ENCODE results near the gene KIF1C. TPM values are rescaled to one million over a fixed set of nuclear protein-coding genes. Genes with fewer than 3 reads are reported as not detected.

Gene KIF1C
- total RNA-seq, 1 experiment from 2014 or later: 85.6 TPM

DNA sequence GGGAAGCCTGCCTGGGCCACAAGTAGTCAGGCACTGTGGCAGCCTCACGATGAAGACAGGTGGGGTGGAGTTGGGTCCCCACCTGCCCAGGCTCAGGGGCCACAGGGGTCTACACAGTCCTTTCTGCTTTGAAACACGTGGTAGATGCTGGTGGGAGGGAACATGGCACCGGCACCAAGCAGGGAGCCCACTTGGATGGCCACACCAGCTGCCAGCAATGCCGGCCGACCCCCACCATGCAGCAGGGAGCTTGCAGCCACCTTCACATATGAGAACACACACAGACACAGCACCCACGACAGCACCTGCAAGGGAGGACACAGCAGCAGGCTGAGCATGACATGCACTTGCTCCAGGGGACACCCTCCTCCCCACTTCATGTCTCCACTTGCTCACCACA, 35.1 kb downstream of the KIF1C start:
- Histone ChIP-seq H2BK15ac (ENCODE audit: low read depth, low read length) (no peak overlapping the region), H3K4me2 (ENCODE audit: insufficient read depth, insufficient read length, low read length) (no peak overlapping the region), H3K23ac (ENCODE audit: insufficient read length, low read depth, low read length) (no peak overlapping the region), H2BK120ac (ENCODE audit: low read depth, low read length, poor library complexity, severe bottlenecking) (no peak overlapping the region), H3K27ac (ENCODE audit: insufficient read length, low read depth, low read length) (no peak overlapping the region), H3K23me2 (ENCODE audit: insufficient read length, low read depth, low read length, poor library complexity, severe bottlenecking) (no peaks in the 10 kb centered on the region), H3K14ac (ENCODE audit: insufficient read depth, low read length) (no peak overlapping the region), H2BK5ac (ENCODE audit: insufficient read length, low read length) (no peak overlapping the region), H3K4me1 (ENCODE audit: insufficient read depth, low read length) (no peaks in the 10 kb centered on the region), H4K5ac (ENCODE audit: insufficient read length, low read depth, low read length) (no peak overlapping the region), H4K8ac (replicated peaks; ENCODE audit: insufficient read length, low read depth, low read length) (no peak overlapping the region), H2BK20ac (ENCODE audit: low read depth, low read length, poor library complexity, severe bottlenecking) (no peak overlapping the region), H3T11ph (ENCODE audit: low read length) (no peak overlapping the region), H2AK5ac (ENCODE audit: insufficient read length, low read length) (no peak overlapping the region), H3K9ac (ENCODE audit: extremely low read depth, insufficient read length, low read length) (no peak overlapping the region), H3K27me3 (ENCODE audit: insufficient read depth, low read length) (peaks cover 2% of the 10 kb centered on the region; the same call in 1 of the 2 replicates), H3K79me1 (ENCODE audit: insufficient read depth, low read depth, low read length, poor library complexity, severe bottlenecking) (no peaks in the 10 kb centered on the region), H2AFZ (ENCODE audit: low read length) (no peak overlapping the region), H3K79me2 (ENCODE audit: insufficient read depth, low read length) (no peaks in the 10 kb centered on the region), H4K91ac (ENCODE audit: insufficient read length, low read depth, low read length) (no peak overlapping the region), H2BK12ac (ENCODE audit: insufficient read length, low read depth, low read length) (no peak overlapping the region), H3K9me3 (ENCODE audit: control insufficient read depth, low read depth, low read length) (no peaks in the 10 kb centered on the region), H3K18ac (ENCODE audit: insufficient read length, low read depth, low read length) (no peak overlapping the region), H3K4ac (ENCODE audit: low read depth, low read length) (no peak overlapping the region), H3K56ac (ENCODE audit: insufficient read length, low read depth, low read length) (no peak overlapping the region), H4K20me1 (ENCODE audit: control insufficient read depth, insufficient read depth, insufficient read length) (no peaks in the 10 kb centered on the region)
- no peak overlapping the region for H3K27ac Mint-ChIP-seq
- peaks cover 0 to 3% of the 10 kb centered on the region in 2 experiments; a peak in 1 of 4 replicates for H3K4me1 Mint-ChIP-seq
- no peak overlapping the region for H3K4me3 Mint-ChIP-seq
- H3K9me3 Mint-ChIP-seq: no peaks in the 10 kb centered on the region
- DNase-seq: peak; percentile 34
- WGBS (ENCODE audit: extremely low coverage, insufficient read length, low lambda C conversion rate): no CpG with 5 or more reads among the region's 6 CpGs
- H3K36me3 Mint-ChIP-seq (ENCODE audit: insufficient read depth in 1 of 3, low read depth in 3 of 3): no peaks in the 10 kb centered on the region; a peak in 1 of 7 replicates
- peaks cover 51% of the 10 kb centered on the region for H3K27me3 Mint-ChIP-seq (ENCODE audit: low read depth)
- TF ChIP-seq, protein P1, sequence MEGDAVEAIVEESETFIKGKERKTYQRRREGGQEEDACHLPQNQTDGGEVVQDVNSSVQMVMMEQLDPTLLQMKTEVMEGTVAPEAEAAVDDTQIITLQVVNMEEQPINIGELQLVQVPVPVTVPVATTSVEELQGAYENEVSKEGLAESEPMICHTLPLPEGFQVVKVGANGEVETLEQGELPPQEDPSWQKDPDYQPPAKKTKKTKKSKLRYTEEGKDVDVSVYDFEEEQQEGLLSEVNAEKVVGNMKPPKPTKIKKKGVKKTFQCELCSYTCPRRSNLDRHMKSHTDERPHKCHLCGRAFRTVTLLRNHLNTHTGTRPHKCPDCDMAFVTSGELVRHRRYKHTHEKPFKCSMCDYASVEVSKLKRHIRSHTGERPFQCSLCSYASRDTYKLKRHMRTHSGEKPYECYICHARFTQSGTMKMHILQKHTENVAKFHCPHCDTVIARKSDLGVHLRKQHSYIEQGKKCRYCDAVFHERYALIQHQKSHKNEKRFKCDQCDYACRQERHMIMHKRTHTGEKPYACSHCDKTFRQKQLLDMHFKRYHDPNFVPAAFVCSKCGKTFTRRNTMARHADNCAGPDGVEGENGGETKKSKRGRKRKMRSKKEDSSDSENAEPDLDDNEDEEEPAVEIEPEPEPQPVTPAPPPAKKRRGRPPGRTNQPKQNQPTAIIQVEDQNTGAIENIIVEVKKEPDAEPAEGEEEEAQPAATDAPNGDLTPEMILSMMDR (conservative IDR thresholded peaks at IDR 0.05): no peak

Measured in H9 (cell line).